ENCODE data around the gene SPTBN5. TPM values are rescaled to one million over a fixed set of nuclear protein-coding genes. Genes with fewer than 3 reads are reported as not detected.

SPTBN5 gene
- total RNA-seq, 1 donor from 2014 or later: 0.17 TPM

DNA sequence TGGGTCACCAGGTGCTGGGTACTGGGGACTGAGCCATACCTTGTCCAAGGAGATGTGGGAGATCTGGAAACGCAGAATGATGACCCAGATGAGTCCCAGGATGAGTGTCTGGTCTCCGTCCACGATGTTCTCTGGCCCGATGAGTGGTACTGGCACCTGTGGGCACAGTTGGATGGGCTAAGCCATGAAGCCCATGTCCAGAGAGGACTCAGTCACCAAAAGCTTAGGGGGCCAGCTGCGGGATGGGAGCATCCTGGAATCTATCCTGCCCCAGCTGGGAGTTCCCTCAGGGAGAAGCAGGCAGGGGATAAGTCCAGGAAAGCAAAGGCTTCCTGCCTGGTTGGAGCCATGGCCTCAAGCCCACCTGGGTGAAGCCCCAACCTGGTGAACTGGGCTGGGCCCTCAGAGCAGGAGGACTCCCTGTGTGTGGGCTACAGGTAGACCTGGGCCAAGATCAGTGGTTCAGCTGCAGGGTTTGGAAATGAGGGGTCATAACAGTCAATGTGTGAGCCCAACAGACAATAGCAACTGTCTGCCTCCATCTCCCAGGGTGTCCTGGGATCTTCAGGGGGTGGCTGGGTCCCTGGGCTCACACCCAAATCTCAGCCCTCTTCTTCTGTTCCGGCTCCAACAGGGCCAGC is 3.7 kb downstream of the SPTBN5 start:
- H3K4me3 ChIP-seq (ENCODE audit: low read depth, low read length): no peak overlapping the region
- TF ChIP-seq, protein P1, sequence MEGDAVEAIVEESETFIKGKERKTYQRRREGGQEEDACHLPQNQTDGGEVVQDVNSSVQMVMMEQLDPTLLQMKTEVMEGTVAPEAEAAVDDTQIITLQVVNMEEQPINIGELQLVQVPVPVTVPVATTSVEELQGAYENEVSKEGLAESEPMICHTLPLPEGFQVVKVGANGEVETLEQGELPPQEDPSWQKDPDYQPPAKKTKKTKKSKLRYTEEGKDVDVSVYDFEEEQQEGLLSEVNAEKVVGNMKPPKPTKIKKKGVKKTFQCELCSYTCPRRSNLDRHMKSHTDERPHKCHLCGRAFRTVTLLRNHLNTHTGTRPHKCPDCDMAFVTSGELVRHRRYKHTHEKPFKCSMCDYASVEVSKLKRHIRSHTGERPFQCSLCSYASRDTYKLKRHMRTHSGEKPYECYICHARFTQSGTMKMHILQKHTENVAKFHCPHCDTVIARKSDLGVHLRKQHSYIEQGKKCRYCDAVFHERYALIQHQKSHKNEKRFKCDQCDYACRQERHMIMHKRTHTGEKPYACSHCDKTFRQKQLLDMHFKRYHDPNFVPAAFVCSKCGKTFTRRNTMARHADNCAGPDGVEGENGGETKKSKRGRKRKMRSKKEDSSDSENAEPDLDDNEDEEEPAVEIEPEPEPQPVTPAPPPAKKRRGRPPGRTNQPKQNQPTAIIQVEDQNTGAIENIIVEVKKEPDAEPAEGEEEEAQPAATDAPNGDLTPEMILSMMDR (IDR thresholded peaks at IDR 0.05; ENCODE audit: insufficient read depth, low read length, poor library complexity, severe bottlenecking): no peak
- DNase-seq (ENCODE audit: low read depth): no peak
- H3K27me3 ChIP-seq (ENCODE audit: control insufficient read depth, insufficient read depth, low read length): no peaks in the 10 kb centered on the region
- H3K36me3 ChIP-seq (ENCODE audit: control insufficient read depth, insufficient read depth, low read length): no peaks in the 10 kb centered on the region

DNA sequence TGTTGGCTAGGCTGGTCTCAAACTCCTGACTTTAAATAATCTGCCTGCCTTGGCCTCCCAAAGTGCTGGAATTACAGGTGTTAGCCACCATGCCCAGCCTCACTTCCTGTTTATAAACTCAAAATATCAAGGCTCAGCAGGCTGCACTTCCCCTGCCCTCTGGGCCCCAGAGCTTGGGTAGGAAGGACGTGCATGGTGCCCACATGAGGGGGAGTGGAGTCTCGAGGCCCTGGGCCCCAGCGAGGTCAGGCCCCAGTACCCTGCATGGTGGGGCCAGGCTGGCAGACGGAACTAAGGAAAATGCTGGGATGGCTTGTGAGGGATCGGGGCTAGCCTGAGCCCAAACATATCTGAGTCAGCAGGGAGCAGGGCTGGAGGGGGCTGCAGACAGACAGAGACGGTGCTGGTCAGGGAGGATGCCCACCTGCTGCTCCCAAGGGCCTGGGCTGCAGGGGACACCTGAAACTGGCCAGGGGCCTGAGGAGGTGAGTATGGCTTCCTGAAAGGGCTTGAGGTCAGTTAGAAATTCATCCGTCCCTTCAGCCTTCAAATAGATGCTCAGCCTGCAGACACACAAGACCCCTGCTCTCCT is 5.1 kb downstream of the SPTBN5 start:
- Histone ChIP-seq H3K27me3 (ENCODE audit: control insufficient read depth, insufficient read depth, low read length) (no peaks in the 10 kb centered on the region), H3K36me3 (ENCODE audit: control insufficient read depth, insufficient read depth, low read length) (no peaks in the 10 kb centered on the region)
- TF ChIP-seq, protein P1 (IDR thresholded peaks at IDR 0.05; ENCODE audit: insufficient read depth, low read length, poor library complexity, severe bottlenecking): no peak

DNA sequence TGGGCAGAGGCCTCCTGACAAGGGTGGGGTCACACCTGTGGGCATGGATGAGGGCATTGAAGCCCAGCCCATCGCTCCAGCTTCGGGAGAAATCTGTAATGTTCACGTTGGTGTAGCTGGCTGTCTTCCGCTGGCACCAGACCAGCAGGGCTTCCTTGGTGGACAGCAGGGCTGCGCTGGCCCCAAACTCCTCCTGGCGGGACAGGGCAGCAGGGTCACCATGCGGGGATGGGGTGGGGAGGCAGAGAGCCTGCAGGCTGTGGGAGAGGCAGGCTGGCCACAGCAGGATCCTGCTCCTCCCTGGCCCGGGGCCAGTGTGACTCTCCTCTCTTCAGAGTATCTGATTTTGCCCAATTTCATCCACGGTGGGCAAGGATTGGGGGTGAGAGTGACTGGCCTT is 6.0 kb downstream of the SPTBN5 start:
- Histone ChIP-seq H3K4me3 (ENCODE audit: low read depth, low read length) (no peak overlapping the region), H3K36me3 (ENCODE audit: control insufficient read depth, insufficient read depth, low read length) (no peaks in the 10 kb centered on the region), H3K27me3 (ENCODE audit: control insufficient read depth, insufficient read depth, low read length) (no peaks in the 10 kb centered on the region)
- TF ChIP-seq, protein P1 (IDR thresholded peaks at IDR 0.05; ENCODE audit: insufficient read depth, low read length, poor library complexity, severe bottlenecking): no peak
- DNase-seq (ENCODE audit: low read depth): no peak

More for the DNA sequence above, 5.1 kb downstream of the SPTBN5 start:
- no peak for DNase-seq (ENCODE audit: low read depth)
- H3K4me3 ChIP-seq (ENCODE audit: low read depth, low read length): no peak overlapping the region

DNA sequence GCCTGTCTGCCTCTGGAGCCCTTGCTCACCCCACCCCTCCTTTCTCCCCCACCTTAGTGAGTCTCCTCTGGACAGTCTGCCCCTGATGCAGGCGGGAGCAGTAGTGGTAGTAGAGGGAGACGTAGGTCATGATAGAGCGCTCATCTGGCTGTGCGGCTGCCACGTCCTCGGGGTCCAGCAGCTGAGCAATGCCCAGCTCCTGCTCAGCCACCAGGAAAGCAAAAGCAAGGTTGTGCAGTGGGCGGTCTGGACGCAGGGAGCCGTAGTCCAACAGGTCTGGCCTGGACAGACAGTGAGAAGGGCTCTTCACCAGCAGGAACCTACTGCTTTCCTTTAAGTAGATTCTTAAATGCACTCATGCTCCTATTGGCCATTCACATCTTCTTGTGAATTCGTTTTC is 6.7 kb downstream of the SPTBN5 start:
- TF ChIP-seq, protein P1 (IDR thresholded peaks at IDR 0.05; ENCODE audit: insufficient read depth, low read length, poor library complexity, severe bottlenecking): no peak
- Histone ChIP-seq H3K36me3 (ENCODE audit: control insufficient read depth, insufficient read depth, low read length) (no peaks in the 10 kb centered on the region), H3K4me3 (ENCODE audit: low read depth, low read length) (no peak overlapping the region), H3K27me3 (ENCODE audit: control insufficient read depth, insufficient read depth, low read length) (peaks cover 2% of the 10 kb centered on the region)
- no peak for DNase-seq (ENCODE audit: low read depth)

DNA sequence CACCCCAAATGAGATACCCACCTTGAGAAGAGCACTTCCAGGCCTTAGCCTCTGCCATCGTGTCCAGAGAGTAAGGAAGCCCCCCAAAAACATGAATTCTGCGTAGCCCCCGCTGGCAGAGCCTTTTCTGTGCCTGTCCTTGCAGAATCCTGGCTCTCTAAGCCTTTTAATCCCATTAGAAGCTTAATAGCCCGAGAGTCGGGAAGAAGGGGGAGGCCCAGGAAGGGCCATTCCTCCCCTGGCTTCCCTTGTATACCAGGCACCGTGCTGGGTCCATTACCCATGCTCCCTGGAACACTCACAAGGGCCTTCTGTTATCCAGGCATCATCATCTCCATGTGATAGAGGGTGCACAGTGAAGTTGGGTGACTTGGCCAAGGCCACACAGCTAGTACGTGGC is 7.1 kb downstream of the SPTBN5 start:
- Histone ChIP-seq H3K4me3 (ENCODE audit: low read depth, low read length) (no peak overlapping the region), H3K36me3 (ENCODE audit: control insufficient read depth, insufficient read depth, low read length) (no peaks in the 10 kb centered on the region), H3K27me3 (ENCODE audit: control insufficient read depth, insufficient read depth, low read length) (peaks cover 2% of the 10 kb centered on the region)
- TF ChIP-seq, protein P1 (IDR thresholded peaks at IDR 0.05; ENCODE audit: insufficient read depth, low read length, poor library complexity, severe bottlenecking): no peak
- DNase-seq (ENCODE audit: low read depth): no peak

DNA sequence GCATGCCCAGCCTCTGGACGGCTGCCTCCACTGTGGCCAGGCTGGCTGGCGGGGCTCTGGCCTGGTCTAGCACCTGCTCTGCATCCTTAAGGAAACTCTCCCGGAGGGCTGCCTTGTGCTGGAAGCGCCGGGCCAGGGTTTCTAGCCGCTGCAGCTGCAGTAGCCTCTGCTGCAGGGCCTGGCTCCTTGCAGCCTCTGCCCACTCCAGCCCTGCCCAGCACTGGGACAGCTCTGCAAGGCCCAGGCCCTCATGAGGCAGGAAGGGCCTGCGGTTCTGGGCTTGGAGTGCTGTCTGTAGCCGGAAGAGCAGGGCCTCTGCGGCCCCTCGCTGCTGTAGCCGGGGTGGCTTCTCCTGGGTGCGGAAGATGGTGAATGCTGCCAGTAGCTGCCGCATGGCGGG is 8.0 kb downstream of the SPTBN5 start:
- DNase-seq (ENCODE audit: low read depth): no peak
- Histone ChIP-seq H3K36me3 (ENCODE audit: control insufficient read depth, insufficient read depth, low read length) (no peaks in the 10 kb centered on the region), H3K4me3 (ENCODE audit: low read depth, low read length) (no peak overlapping the region), H3K27me3 (ENCODE audit: control insufficient read depth, insufficient read depth, low read length) (peaks cover 10% of the 10 kb centered on the region)
- TF ChIP-seq, protein P1 (IDR thresholded peaks at IDR 0.05; ENCODE audit: insufficient read depth, low read length, poor library complexity, severe bottlenecking): no peak
